ENCODE results near the gene TP53BP2. TPM values are rescaled to one million over a fixed set of nuclear protein-coding genes. Genes with fewer than 3 reads are reported as not detected.

The TP53BP2 gene
- total and polyA plus RNA-seq, 10 of the 15 experiments (the other 5 are each of a cell fraction or from before 2014, with no cell fraction given) = 1.6 to 13.7 (median 5.6) TPM

- Histone ChIP-seq H3K9ac (ENCODE audit: control insufficient read depth, insufficient read depth, low read length) (no peak overlapping the region), H3K4me2 (ENCODE audit: control insufficient read depth, insufficient read depth) (no peak overlapping the region), H3K9me3 (replicated peaks; ENCODE audit: control insufficient read depth, insufficient read depth, low read length) (no peaks in the 10 kb centered on the region), H3K4me3 (no peak overlapping the region), H3K27ac (ENCODE audit: control insufficient read depth, insufficient read depth) (no peak overlapping the region), H3K36me3 (ENCODE audit: control insufficient read depth in 2 of 2, insufficient read depth in 2 of 2, low read length in 1 of 2) (no peaks in the 10 kb centered on the region), H3K4me1 (ENCODE audit: control insufficient read depth, insufficient read depth, low read length) (peaks cover 12% of the 10 kb centered on the region), H3K79me2 (ENCODE audit: control insufficient read depth, insufficient read depth, low read length) (no peaks in the 10 kb centered on the region), H4K20me1 (ENCODE audit: control insufficient read depth, insufficient read depth) (no peaks in the 10 kb centered on the region), H2AFZ (ENCODE audit: control insufficient read depth, low read depth, low read length) (no peak overlapping the region), H3K27me3 (replicated peaks in 1 of 2; ENCODE audit: control insufficient read depth in 2 of 2, insufficient read depth in 2 of 2, low read length in 1 of 2) (no peaks in the 10 kb centered on the region)
- in situ Hi-C loops (cut with MboI) = no loop called here
- no peak for DNase-seq (ENCODE audit: low read depth, low spot score)
- ChIA-PET POLR2A (no interaction called here), SMC1A (ENCODE audit: uncharacterized antibody, unreplicated experiment) (interaction anchor here (1.0 kb wide), 1 partner anchor 18 kb away, joined by 4 read pairs; no protein-coding TSS in a partner anchor), RAD21 (ENCODE audit: unreplicated experiment) (interaction anchor here (1.6 kb wide), 1 partner anchor 18 kb away, joined by 4 read pairs; no protein-coding TSS in a partner anchor), CTCF (interaction anchor here (2.6 kb wide), 1 partner anchor 18 kb away, joined by 8 read pairs; no protein-coding TSS in a partner anchor)
- TF ChIP-seq RAD51 (IDR thresholded peaks at IDR 0.05) = no peak
- TF ChIP-seq TAF1 (IDR thresholded peaks at IDR 0.05; ENCODE audit: borderline replicate concordance, low read depth, low read length) = no peak
- TF ChIP-seq SPI1 (IDR thresholded peaks at IDR 0.05; ENCODE audit: borderline replicate concordance, insufficient read depth, low read depth, low read length) = no peak
- no peak for TF ChIP-seq SIN3A (IDR thresholded peaks at IDR 0.05; ENCODE audit: low read depth, low read length)
- TF ChIP-seq USF1 (IDR thresholded peaks at IDR 0.05; ENCODE audit: borderline replicate concordance, extremely low read length, insufficient read depth, low read depth, low read length) = no peak
- no peak for TF ChIP-seq SMC3 (IDR thresholded peaks at IDR 0.05; ENCODE audit: borderline replicate concordance, low read length)
- TF ChIP-seq, protein P1, sequence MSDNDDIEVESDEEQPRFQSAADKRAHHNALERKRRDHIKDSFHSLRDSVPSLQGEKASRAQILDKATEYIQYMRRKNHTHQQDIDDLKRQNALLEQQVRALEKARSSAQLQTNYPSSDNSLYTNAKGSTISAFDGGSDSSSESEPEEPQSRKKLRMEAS (IDR thresholded peaks at IDR 0.05; ENCODE audit: low read depth, low read length) = no peak
- TF ChIP-seq ETV6 (conservative IDR thresholded peaks at IDR 0.05 in 1 of 2, IDR thresholded peaks at IDR 0.05 in 1 of 2; ENCODE audit: borderline replicate concordance in 1 of 2, low read depth in 1 of 2) = no peak
- TF ChIP-seq POLR2AphosphoS5 (IDR thresholded peaks at IDR 0.05; ENCODE audit: low read length) = no peak
- no TSS peak for BruUV-seq (replicated peaks)
- 87% methylated on average over 12 of the region's 13 CpGs for WGBS (ENCODE audit: insufficient coverage, insufficient replicate concordance, low lambda C conversion rate, missing lambda C conversion rate)
- intact Hi-C loops (cut with micrococcal nuclease; ENCODE audit: unreplicated experiment) = no loop called here
- FAIRE-seq = no peak
- ATAC-seq = no peak
These were observed 114.5 kb downstream of the TP53BP2 start for GRCh38 chr1:223731133-223731770.

Measured in GM12878 (cell line).